Activated B cell treated with CpG ODN at 0.5 μM for 24 hours (primary cell): ENCODE data around the gene PIK3AP1. TPM values are rescaled to one million over a fixed set of nuclear protein-coding genes. Genes with fewer than 3 reads are reported as not detected.

Experiments
- ATAC-seq: fragments of 200-7000 bp; cut with Tn5 transposase; one replicate; pipeline ENCODE4 v1.10.0; 2021; ENCODE audit warnings: low read depth, mild to moderate bottlenecking, moderate library complexity
- CTCF ChIA-PET: fragments of 350-600 bp; sonication (Branson Sonifier 250); formaldehyde crosslinking; loops from one replicate; lab custom pipeline; 2021; ENCODE audit warnings: antibody characterized with exemption; lab: Charles Lee
- POLR2A ChIA-PET: fragments of 350-600 bp; sonication (Branson Sonifier 250); formaldehyde crosslinking; loops from one replicate; lab custom pipeline; 2021; ENCODE audit warnings: antibody characterized with exemption; lab: Charles Lee
- DNase-seq: peaks from one replicate; pipeline ENCODE4 v3.0.0; 2022
- H3K27ac Mint-ChIP-seq: one replicate; pipeline ENCODE4 v1.8.0; 2020; ENCODE audit warnings: mixed read lengths
- H3K27me3 Mint-ChIP-seq: one replicate; pipeline ENCODE4 v1.8.0; 2021; ENCODE audit warnings: mixed read lengths
- H3K36me3 Mint-ChIP-seq: one replicate; pipeline ENCODE4 v1.8.0; 2021; ENCODE audit warnings: low read depth, mixed read lengths
- H3K4me1 Mint-ChIP-seq: one replicate; pipeline ENCODE4 v1.8.0; 2021; ENCODE audit warnings: mixed read lengths
- H3K4me3 Mint-ChIP-seq: one replicate; pipeline ENCODE4 v1.8.0; 2020; ENCODE audit warnings: mild to moderate bottlenecking, mixed read lengths
- H3K9me3 Mint-ChIP-seq: one replicate; pipeline ENCODE4 v1.8.0; 2020; ENCODE audit warnings: mixed read lengths
- CTCF ChIP-seq: fragments of 200-600 bp; IDR thresholded peaks from one replicate; pipeline ENCODE4 v1.8.0; 2022; ENCODE audit warnings: antibody characterized with exemption, mild to moderate bottlenecking
- intact Hi-C: fragments of 100-400 bp; cut with micrococcal nuclease; formaldehyde crosslinking; loops from one replicate; pipeline ENCODE4 v1.15.1; 2024
- total RNA-seq: library from RNA; stranded (reverse); gene quantifications from 2 replicates; pipeline ENCODE4 v1.2.3, GENCODE V29; 2022

The PIK3AP1 gene
- total RNA-seq, 1 donor from 2014 or later, result 157 TPM

GRCh38 chr10:96568402-96568801, 151.9 kb downstream of the PIK3AP1 start:
- Mint-ChIP-seq H3K27ac (no peak overlapping the region), H3K27me3 (no peaks in the 10 kb centered on the region), H3K4me3 (no peak overlapping the region), H3K9me3 (no peaks in the 10 kb centered on the region), H3K36me3 (peaks cover 68% of the 10 kb centered on the region), H3K4me1 (peaks cover 8% of the 10 kb centered on the region)
- DNase-seq (no peak), ATAC-seq (no peak)
- ChIA-PET CTCF (no interaction called here), POLR2A (no interaction called here)
- TF ChIP-seq CTCF, result no peak
- intact Hi-C loops, result loop anchor here (5.0 kb wide), 1 partner anchor 46 kb away; no protein-coding TSS in a partner anchor

- no peaks in the 10 kb centered on the region for H3K9me3 Mint-ChIP-seq
- no peak overlapping the region for H3K27ac Mint-ChIP-seq
- peaks cover 60% of the 10 kb centered on the region for H3K36me3 Mint-ChIP-seq
- TF ChIP-seq CTCF, result no peak
- CTCF ChIA-PET, result no interaction called here
- H3K4me3 Mint-ChIP-seq, result no peak overlapping the region
- no peaks in the 10 kb centered on the region for H3K27me3 Mint-ChIP-seq
- intact Hi-C loops, result loop anchor here (5.0 kb wide), 1 partner anchor 43 kb away; no protein-coding TSS in a partner anchor
- POLR2A ChIA-PET, result no interaction called here
- peaks cover 2% of the 10 kb centered on the region for H3K4me1 Mint-ChIP-seq
- DNase-seq (no peak), ATAC-seq (no peak)
These were observed 154.5 kb downstream of the PIK3AP1 start for GRCh38 chr10:96565774-96566173.

DNA sequence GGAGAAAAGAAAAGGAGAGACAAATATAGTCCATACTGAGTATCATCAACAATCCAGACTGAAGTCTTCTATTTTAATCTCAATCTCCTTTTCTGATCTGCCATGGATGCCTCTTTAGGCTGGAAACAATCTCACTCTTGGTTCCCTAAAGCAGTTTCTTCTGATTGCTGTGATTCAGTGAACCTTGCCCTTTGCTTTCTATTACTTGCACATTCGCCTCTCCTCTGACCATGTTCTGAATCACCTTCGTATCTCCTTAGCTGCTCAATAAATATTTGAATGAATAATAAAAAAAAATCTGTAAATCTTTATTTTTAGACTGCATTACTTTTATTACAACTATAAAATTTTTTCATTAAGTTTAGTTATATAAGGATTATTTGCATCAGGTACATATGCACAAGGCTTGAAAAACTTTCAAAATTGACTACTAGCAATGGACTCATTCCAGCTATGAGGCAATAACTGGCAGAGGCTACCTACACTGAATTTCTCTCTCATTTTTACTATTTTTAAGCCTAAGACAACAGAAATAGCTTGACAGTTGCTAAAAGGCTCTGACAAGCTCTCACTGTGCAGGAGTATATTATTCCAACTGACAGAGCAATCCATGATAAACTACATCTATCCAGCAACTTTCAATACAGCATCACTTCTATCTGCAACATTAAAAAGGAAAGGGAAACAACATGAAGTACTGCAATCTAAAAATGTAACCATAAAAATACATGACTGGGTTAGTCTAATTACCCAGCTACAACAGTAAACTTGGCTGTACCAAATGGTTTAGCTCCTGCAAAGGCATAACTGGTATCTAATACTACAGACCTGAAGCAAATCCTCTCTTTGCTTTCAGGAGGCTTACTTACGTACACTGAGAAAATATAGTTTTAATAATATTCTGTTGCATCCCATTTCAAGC, 159.1 kb downstream of the PIK3AP1 start:
- ChIA-PET CTCF (no interaction called here), POLR2A (no interaction called here)
- no peak overlapping the region for H3K4me3 Mint-ChIP-seq
- H3K27me3 Mint-ChIP-seq, result no peaks in the 10 kb centered on the region
- DNase-seq, result no peak
- no peak for TF ChIP-seq CTCF
- no peak for ATAC-seq
- peaks cover 48% of the 10 kb centered on the region for H3K36me3 Mint-ChIP-seq
- H3K4me1 Mint-ChIP-seq, result no peaks in the 10 kb centered on the region
- intact Hi-C loops, result no loop called here
- H3K27ac Mint-ChIP-seq, result no peak overlapping the region
- H3K9me3 Mint-ChIP-seq, result no peaks in the 10 kb centered on the region

DNA sequence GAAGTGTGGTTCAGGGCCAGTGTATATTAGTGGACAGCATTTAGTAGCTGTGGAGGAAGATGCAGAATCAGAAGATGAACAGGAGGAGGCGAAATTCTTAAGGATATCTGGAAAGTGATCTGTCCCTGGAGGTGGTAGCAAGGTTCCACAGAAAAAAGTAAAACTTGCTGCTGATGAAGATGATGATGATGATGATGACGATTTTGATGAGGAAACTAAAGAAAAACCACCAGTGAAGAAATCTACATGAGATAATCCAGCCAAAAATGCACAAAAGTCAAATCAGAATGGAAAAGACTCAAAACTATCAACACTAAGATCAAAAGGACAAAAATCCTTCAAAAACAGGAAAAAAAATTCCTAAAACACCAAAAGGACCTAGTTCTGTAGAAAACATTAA, 159.8 kb downstream of the PIK3AP1 start:
- Mint-ChIP-seq H3K9me3 (no peaks in the 10 kb centered on the region), H3K27ac (no peak overlapping the region), H3K27me3 (no peaks in the 10 kb centered on the region), H3K4me3 (no peak overlapping the region), H3K36me3 (peaks cover 47% of the 10 kb centered on the region), H3K4me1 (no peaks in the 10 kb centered on the region)
- ATAC-seq (no peak), DNase-seq (no peak)
- ChIA-PET CTCF (no interaction called here), POLR2A (no interaction called here)
- intact Hi-C loops, result no loop called here
- TF ChIP-seq CTCF, result no peak

DNA sequence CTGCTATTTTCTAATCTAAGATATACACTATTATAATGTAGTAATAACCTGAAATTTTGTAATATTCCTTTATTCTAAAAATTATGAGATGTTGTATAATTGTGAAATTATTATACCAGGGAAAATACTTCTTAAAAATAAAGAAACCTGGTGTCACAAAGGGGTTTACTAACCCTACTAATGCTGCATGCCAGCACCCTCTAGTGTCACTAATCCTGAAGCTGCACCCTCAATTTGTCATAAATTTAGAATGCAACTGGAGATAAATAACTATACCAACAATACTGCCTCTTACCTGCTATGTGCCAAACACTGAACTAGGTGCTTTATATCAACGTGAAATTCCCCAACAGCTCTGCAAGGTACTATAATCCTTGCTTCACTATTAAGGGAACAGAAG, 164.3 kb downstream of the PIK3AP1 start:
- ChIA-PET POLR2A (no interaction called here), CTCF (interaction anchor here (0.9 to 1.7 kb wide), 8 partner anchors 21 to 181 kb away, joined by 3 to 8 read pairs (median 4); no protein-coding TSS in a partner anchor)
- Mint-ChIP-seq H3K27ac (no peak overlapping the region), H3K36me3 (peaks cover 39% of the 10 kb centered on the region), H3K9me3 (no peaks in the 10 kb centered on the region), H3K4me1 (no peaks in the 10 kb centered on the region), H3K27me3 (no peaks in the 10 kb centered on the region), H3K4me3 (no peak overlapping the region)
- intact Hi-C loops, result loop anchor here (1.0 to 2.0 kb wide), 3 partner anchors 65 to 181 kb away; no protein-coding TSS in a partner anchor
- no peak for ATAC-seq
- DNase-seq, result no peak
- TF ChIP-seq CTCF, result no peak
